HUES48 (cell line): ENCODE measurements around the gene PTEN.
"Not testable (repeated sequence)": the region's sequence is repeated elsewhere in the genome, so short reads cannot be mapped to it uniquely, and the experiment has no call there.

Experiments used
- H3K27ac ChIP-seq: one replicate; pipeline ENCODE4 v1.7.0; 2013; ENCODE audit warnings: low read depth, low read length, inconsistent platforms
- H3K27me3 ChIP-seq: 2 replicates; pipeline ENCODE4 v1.6.1; 2013; ENCODE audit warnings: mild to moderate bottlenecking, low read length; ENCODE audit not compliant: control insufficient read depth, insufficient read depth
- H3K36me3 ChIP-seq: 2 replicates; pipeline ENCODE4 v1.6.1; 2013; ENCODE audit warnings: low read length; ENCODE audit not compliant: control insufficient read depth, insufficient read depth
- H3K4me1 ChIP-seq: 2 replicates; pipeline ENCODE4 v1.6.1; 2013; ENCODE audit warnings: mild to moderate bottlenecking, low read length; ENCODE audit not compliant: control insufficient read depth, insufficient read depth
- H3K4me3 ChIP-seq: 2 replicates; pipeline ENCODE4 v1.5.1; 2013; ENCODE audit warnings: mild to moderate bottlenecking, low read depth, low read length
- H3K9ac ChIP-seq: 2 replicates; pipeline ENCODE4 v1.6.1; 2013; ENCODE audit warnings: mild to moderate bottlenecking, low read depth, low read length, moderate library complexity
- H3K9me3 ChIP-seq: 2 replicates; pipeline ENCODE4 v1.6.1; 2013; ENCODE audit warnings: low read length; ENCODE audit not compliant: control insufficient read depth, insufficient read depth

Gene PTEN

DNA sequence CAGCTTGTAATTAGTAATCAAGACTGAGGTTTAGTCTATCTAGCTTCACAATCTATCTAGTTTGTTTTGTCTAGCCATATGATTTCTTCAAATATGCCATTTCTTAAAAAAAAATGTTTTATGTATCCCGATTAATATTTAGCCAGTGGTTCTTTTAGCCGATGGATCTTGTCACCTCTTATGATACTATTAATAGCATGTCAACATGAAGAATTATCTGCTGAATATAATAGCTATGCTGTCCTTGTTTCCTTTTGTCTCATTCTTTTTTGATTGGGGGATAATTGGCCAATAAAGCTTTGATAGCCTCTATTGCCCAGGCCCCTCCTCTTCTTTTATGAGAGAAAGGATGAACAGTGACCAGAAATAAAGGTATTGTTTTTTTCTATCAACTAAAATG is 32.8 kb downstream of the PTEN start:
- Histone ChIP-seq H3K4me3 (no peak overlapping the region), H3K36me3 (peaks cover 8% of the 10 kb centered on the region; the same call in 1 of the 2 replicates), H3K9me3 (no peaks in the 10 kb centered on the region), H3K27ac (no peak overlapping the region), H3K9ac (no peak overlapping the region), H3K4me1 (no peaks in the 10 kb centered on the region), H3K27me3 (no peaks in the 10 kb centered on the region)

DNA sequence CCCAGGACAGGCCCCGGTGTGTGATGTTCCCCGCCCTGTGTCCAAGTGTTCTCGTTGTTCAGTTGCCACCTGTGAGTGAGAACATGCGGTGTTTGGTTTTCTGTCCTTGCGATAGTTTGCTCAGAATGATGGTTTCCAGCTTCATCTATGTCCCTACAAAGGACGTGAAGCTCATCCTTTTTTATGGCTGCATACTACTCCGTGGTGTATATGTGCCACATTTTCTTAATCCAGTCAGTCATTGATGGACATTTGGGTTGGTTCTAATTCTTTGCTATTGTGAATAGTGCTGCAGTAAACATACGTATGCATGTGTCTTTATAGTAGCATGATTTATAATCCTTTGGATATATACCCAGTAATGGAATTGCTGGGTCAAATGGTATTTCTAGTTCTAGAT is 34.5 kb downstream of the PTEN start:
- not testable (repeated sequence) for H3K9ac ChIP-seq, H3K36me3 ChIP-seq, H3K27me3 ChIP-seq, H3K27ac ChIP-seq, H3K4me1 ChIP-seq, H3K4me3 ChIP-seq, H3K9me3 ChIP-seq

DNA sequence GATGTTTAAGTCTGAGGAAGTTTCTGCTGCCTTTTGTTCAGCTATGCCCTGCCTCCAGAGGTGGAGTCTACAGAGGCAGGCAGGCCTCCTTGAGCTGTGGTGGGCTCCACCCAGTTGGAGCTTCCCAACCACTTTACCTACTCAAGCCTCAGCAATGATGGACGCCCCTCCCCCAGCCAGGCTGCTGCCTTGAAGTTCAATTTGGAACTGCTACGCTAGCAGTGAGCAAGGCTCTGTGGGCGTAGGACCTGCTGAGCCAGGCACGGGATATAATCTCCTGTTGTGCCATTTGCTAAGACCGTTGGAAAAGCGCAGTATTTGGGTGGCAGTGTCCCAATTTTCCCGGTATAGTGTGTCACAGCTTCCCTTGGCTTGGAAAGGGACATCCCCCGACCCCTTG is 40.0 kb downstream of the PTEN start:
- not testable (repeated sequence) for H3K27me3 ChIP-seq, H3K36me3 ChIP-seq, H3K4me1 ChIP-seq, H3K4me3 ChIP-seq, H3K9me3 ChIP-seq, H3K9ac ChIP-seq, H3K27ac ChIP-seq

DNA sequence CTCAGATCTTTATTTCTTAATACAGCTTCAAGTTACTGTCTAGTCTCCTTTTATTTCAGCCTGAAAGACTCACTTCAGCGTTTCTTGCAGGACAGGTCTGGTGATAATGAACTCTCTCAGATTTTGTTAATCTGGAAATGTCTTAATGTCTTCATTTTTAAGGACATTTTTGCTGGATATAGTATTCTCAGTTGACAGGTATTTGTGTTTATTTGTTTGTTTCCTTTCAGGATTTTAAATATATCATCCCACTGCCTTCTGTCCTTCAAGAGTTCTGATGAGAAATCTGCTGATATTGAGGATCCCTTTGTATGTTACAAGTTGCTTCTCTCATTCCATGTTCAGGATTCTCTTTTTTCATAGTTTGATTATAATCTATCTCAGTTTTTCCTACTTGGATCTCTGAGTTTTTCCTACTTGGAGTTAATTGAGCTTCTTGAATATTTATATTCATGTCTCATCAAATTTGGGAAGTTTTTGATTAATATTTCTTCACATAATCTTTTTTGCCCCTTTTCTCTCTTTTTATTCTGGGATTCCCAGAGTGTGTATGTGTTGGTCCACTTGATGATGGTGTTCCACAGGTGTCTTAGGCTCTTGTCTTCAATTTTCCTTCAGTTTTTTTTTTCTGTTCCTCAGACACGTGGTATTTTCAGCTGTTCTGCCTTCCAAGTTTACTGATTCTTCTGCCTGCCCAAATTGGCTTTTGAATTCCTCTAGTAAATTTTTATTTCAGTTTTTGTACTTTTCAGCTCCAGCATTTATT is 49.9 kb downstream of the PTEN start:
- H3K4me1 ChIP-seq = peaks cover 10% of the 10 kb centered on the region
- no peak overlapping the region for H3K4me3 ChIP-seq
- no peak overlapping the region for H3K9ac ChIP-seq
- no peaks in the 10 kb centered on the region for H3K9me3 ChIP-seq
- H3K27ac ChIP-seq = no peak overlapping the region
- no peaks in the 10 kb centered on the region for H3K36me3 ChIP-seq
- no peaks in the 10 kb centered on the region for H3K27me3 ChIP-seq

DNA sequence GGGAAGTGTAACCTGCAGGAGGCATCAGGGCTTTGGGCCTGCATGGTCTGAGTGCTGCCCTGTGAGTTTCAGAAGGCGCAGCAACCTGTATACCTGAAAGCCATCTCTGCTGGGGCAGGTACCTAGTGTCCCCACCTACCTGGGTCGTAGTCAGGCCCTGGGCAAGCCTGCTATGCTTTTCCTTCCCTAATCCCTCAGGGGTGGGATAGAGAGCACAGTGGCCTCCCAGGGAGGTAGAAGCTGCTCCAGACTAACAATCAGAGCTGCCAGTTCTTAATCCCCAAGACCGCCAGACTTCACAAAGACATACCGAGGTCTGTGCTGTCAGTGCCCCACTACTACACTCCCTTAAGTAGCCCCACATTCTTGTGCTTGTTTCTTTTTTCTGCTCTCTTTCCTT is 52.0 kb downstream of the PTEN start:
- Histone ChIP-seq H3K27ac (peak overlapping the region; percentile 28), H3K36me3 (no peaks in the 10 kb centered on the region), H3K4me3 (no peak overlapping the region), H3K9me3 (no peaks in the 10 kb centered on the region), H3K27me3 (no peaks in the 10 kb centered on the region), H3K4me1 (peaks cover 10% of the 10 kb centered on the region), H3K9ac (no peak overlapping the region)

DNA sequence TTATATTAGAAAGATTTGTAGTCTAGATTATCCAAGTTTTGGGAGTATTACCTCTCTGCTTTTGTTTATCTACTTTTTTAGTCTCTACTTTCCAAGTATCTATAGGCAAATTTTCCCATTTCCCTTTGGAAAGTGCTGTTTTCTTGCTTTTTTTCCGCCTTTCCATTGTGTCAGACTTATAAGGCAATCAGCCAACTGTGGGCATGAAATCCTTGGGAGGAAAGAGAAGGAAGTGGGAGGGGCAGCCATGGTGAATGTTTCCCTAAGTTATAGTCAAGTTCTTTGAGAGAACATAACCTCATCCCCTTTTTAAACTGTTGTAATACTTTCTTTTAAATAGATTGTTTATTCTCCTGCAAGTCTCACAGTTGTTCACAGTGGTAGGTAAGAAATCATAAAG is 52.6 kb downstream of the PTEN start:
- H3K27ac ChIP-seq = no peak overlapping the region
- H3K4me1 ChIP-seq = peaks cover 10% of the 10 kb centered on the region
- H3K4me3 ChIP-seq = no peak overlapping the region
- no peaks in the 10 kb centered on the region for H3K27me3 ChIP-seq
- no peaks in the 10 kb centered on the region for H3K9me3 ChIP-seq
- H3K9ac ChIP-seq = no peak overlapping the region
- H3K36me3 ChIP-seq = no peaks in the 10 kb centered on the region

DNA sequence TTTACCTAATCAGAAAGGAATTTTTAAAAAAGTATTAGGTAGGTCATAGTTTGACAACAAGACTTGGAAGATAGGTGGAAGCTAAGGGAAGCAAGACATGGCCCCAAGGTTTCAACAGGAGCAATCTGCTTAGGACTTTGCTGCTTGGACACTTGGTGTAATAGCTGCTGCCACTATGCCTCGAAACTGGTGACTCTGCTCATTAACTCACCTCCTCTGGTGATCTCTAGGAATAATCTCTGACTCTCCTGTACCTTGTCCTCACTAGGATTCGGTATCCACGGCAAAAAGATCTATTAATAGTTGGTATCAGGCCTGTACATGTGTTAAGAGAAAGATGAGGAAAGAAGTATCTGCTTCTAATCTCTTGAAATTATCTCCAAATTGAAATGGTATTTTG is 53.1 kb downstream of the PTEN start:
- H3K4me1 ChIP-seq = peaks cover 11% of the 10 kb centered on the region
- no peaks in the 10 kb centered on the region for H3K36me3 ChIP-seq

DNA sequence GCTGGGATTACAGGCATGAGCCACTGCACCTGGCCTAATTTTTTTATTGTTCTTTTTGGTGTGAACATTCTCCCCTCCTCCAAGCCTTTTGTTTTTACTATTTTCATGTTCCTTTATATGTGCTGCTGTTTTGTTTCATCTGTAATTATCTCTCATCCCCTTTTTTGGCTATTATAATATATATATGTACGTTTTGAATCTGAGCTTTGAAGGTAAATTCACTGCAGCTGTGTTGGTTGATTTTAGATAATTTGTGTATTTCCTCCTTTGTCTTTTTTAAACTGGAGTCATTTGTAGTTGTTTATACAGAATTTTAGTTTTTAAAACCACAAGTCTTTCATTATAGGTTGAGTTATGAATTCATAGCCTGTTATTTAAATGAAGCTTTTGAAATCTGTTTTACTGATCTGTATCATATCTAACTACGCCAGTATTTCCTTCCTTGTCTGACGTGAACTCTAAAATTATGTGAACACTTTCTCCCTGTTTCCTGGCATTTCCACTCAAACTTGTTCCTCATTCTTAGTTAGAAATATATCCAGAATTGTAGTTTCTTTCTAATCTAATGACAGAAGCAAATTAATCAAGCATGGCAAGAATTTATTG is 54.9 kb downstream of the PTEN start:
- H3K4me1 ChIP-seq = peaks cover 26% of the 10 kb centered on the region
- no peak overlapping the region for H3K27ac ChIP-seq
- H3K36me3 ChIP-seq = no peaks in the 10 kb centered on the region
- no peaks in the 10 kb centered on the region for H3K27me3 ChIP-seq
- no peak overlapping the region for H3K9ac ChIP-seq
- no peaks in the 10 kb centered on the region for H3K9me3 ChIP-seq
- H3K4me3 ChIP-seq = no peak overlapping the region

More for the DNA sequence above, 53.1 kb downstream of the PTEN start:
- H3K27ac ChIP-seq = no peak overlapping the region
- H3K9me3 ChIP-seq = no peaks in the 10 kb centered on the region
- H3K9ac ChIP-seq = no peak overlapping the region
- H3K4me3 ChIP-seq = no peak overlapping the region
- no peaks in the 10 kb centered on the region for H3K27me3 ChIP-seq

DNA sequence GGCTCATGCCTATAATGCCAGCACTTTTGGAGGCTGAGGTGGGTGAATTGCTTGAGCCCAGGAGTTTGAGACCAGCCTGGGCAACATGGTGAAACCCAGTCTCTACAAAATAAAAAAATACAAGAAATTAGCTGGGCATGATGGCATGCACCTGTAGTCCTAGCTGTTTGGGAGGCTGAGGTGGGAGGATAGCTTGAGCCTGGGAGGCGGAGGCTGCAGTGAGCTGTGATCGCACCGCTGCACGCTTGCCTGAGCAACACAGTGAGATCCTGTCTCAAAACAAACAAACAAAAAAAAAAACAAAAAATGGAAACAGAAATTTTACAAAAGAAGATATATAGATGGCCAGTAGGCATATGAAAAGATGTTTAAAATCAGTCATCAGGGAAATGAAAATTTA is 57.1 kb downstream of the PTEN start:
- H3K4me1 ChIP-seq = peaks cover 25% of the 10 kb centered on the region
- H3K9me3 ChIP-seq = no peaks in the 10 kb centered on the region
- no peaks in the 10 kb centered on the region for H3K27me3 ChIP-seq
- peaks cover 3% of the 10 kb centered on the region; the same call in 1 of the 2 replicates for H3K36me3 ChIP-seq
- H3K4me3 ChIP-seq = no peak overlapping the region
- H3K9ac ChIP-seq = no peak overlapping the region
- no peak overlapping the region for H3K27ac ChIP-seq

DNA sequence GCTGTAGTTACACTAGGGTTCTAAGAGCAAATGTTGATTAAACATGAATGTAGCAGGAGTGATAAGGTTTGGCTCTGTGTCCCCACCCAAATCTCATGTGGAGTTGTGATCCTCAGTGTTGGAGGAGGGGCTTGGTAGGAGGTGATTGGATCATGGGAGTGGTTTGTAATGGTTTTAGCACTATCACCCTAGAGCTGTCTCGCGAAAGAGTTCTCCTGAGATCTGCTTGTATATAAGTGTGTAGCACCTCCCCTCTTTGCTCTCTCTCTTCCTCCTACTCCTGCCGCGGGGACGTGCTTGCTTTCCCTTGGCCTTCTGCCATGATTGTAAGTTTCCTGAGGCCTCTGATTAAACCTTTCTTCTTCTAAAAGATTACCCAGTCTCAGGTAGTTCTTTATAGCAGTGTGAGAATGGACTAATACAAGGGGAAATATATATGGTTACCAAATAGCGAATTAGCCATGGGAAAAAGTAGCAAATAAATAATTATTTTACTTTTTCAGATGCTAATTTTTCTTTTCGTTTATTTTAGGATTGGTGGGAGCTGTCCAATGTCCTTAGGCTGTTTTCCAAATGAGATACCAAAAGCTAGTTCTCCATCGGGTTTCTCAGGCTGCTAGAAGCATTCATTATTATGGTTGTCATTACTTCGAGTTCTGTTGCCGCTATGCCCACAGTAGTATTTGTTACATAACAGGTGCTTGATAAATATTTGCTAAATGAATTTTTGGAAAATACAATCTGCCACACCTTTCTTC is 58.7 kb downstream of the PTEN start:
- Histone ChIP-seq H3K9ac (no peak overlapping the region), H3K9me3 (no peaks in the 10 kb centered on the region), H3K4me3 (no peak overlapping the region), H3K27ac (peak overlapping the region; percentile 34), H3K27me3 (no peaks in the 10 kb centered on the region), H3K36me3 (peaks cover 13% of the 10 kb centered on the region; the same call in 1 of the 2 replicates), H3K4me1 (peaks cover 32% of the 10 kb centered on the region)

DNA sequence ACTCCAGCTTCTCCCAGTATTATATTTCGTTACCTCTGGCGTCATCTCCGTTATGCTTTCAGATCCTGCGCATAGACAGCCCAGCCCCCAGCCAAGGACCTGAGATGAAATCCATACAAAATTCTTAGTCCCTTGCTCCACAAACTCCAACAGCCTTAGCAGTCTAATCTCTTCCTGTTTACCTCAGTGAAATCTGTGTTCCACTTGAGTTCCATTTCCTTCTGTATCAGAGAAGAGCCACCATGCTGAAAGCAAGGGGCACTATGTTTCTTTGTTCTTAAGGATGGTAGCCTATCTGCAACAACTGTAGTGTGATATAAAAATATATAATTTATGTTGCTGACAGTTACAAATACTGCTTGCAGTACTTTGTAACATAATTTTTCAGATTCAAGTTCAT is 59.8 kb downstream of the PTEN start:
- Histone ChIP-seq H3K9ac (no peak overlapping the region), H3K27me3 (no peaks in the 10 kb centered on the region), H3K4me3 (no peak overlapping the region), H3K27ac (no peak overlapping the region), H3K36me3 (peaks cover 13% of the 10 kb centered on the region; the same call in 1 of the 2 replicates), H3K9me3 (no peaks in the 10 kb centered on the region), H3K4me1 (peaks cover 34% of the 10 kb centered on the region)
